CD4-positive, alpha-beta T cell treated with Interleukin-10 for 1 hour (primary cell): ENCODE data around the gene BIK.
"Not testable (repeated sequence)": the region's sequence is repeated elsewhere in the genome, so short reads cannot be mapped to it uniquely, and the experiment has no call there.

ENCODE experiments used
- DNase-seq: peaks from one replicate; pipeline ENCODE4 v3.0.0-alpha.2; 2020

Gene BIK

GRCh38 chr22:43142880-43143562, 32.5 kb downstream of the BIK start, which contains the start of gene MCAT:
Gene MCAT (minus strand): TSS chr22:43143398. CDS start chr22:43143348, 50 bp downstream.
- DNase-seq = peak; percentile 85

- no peak for DNase-seq
Observed at GRCh38 chr22:43144949-43145348, 34.4 kb downstream of the BIK start.

GRCh38 chr22:43145371-43145770, 34.8 kb downstream of the BIK start:
- not testable (repeated sequence) for DNase-seq

- DNase-seq = not testable (repeated sequence)
Observed at GRCh38 chr22:43146332-43146731, 35.8 kb downstream of the BIK start.

GRCh38 chr22:43147821-43148220, 37.3 kb downstream of the BIK start:
- DNase-seq = no peak

- no peak for DNase-seq
Observed at GRCh38 chr22:43148581-43148980, 38.0 kb downstream of the BIK start.

GRCh38 chr22:43150731-43151206, 40.2 kb downstream of the BIK start:
- DNase-seq = no peak

- peak; percentile 73 for DNase-seq
Observed at GRCh38 chr22:43151251-43152002, 40.9 kb downstream of the BIK start, which contains the start of gene TSPO. Gene TSPO (plus strand): TSS chr22:43151559. CDS start chr22:43159239, 7,680 bp downstream.

GRCh38 chr22:43152003-43152356, 41.4 kb downstream of the BIK start:
- DNase-seq = no peak

GRCh38 chr22:43152357-43153071, 42.0 kb downstream of the BIK start:
- DNase-seq = peak; percentile 65

- DNase-seq = no peak
Observed at GRCh38 chr22:43153899-43154298, 43.3 kb downstream of the BIK start.

- DNase-seq = no peak
Observed at GRCh38 chr22:43154887-43155536, 44.5 kb downstream of the BIK start.

- no peak for DNase-seq
Observed at GRCh38 chr22:43155789-43156188, 45.2 kb downstream of the BIK start.

- DNase-seq = no peak
Observed at GRCh38 chr22:43156413-43156812, 45.9 kb downstream of the BIK start.

- no peak for DNase-seq
Observed at GRCh38 chr22:43157874-43158546, 47.5 kb downstream of the BIK start.

- no peak for DNase-seq
Observed at GRCh38 chr22:43158778-43159483, 48.4 kb downstream of the BIK start.

- no peak for DNase-seq
Observed at GRCh38 chr22:43159484-43160178, 49.1 kb downstream of the BIK start.

- no peak for DNase-seq
Observed at GRCh38 chr22:43160497-43161126, 50.1 kb downstream of the BIK start.

- no peak for DNase-seq
Observed at GRCh38 chr22:43162412-43163150, 52.0 kb downstream of the BIK start.
